ENCODE data around the gene MSMP. TPM values are rescaled to one million over a fixed set of nuclear protein-coding genes. Genes with fewer than 3 reads are reported as not detected.

The MSMP gene
- total RNA-seq, 1 donor from 2014 or later, result not detected

DNA sequence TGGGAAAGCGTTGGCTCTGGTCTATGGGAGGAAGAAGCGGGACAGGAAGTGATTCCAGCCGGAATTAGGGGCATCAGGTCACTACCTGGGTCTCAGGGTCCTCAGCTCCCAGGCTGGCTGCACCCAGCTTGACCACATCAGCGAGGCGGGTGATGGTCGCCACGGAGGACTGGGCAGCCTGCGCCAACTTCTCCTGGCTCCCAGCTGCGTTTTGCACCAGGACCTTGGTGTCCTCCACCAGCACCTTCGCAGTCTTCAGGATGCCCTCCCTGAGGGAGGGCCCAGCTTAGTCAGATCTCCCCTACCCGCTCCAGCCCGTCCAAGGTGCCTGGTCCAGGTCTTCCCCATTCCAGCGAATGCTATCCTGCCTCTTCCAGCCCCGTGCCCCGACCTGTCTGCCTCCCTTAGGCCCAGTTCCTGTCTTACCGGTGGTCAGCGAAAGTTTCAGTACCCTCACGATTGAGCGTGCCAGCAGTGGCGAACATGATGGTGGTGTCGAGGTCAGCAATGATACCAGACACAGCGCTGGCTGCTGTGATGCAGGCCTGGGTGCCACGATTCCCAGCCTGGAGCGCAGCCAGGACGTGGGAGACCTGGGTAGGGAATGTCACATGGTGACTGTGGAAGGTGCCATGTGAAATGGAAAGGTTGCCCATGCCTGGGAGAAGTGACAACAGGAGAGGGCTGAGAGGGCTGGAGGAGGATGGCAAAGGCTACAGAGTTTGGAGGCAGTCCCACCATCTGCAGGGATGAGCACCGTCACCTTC is 50.0 kb downstream of the MSMP start:
- DNase-seq (ENCODE audit: low read depth), result no peak

More for the DNA sequence above, 50.0 kb downstream of the MSMP start:
- Histone ChIP-seq H3K4me3 (ENCODE audit: low read depth, low read length) (no peak overlapping the region), H3K27me3 (ENCODE audit: control insufficient read depth, insufficient read depth, low read length) (no peaks in the 10 kb centered on the region), H3K36me3 (ENCODE audit: control insufficient read depth, insufficient read depth, low read length) (peaks cover 15% of the 10 kb centered on the region)
- TF ChIP-seq, protein P1, sequence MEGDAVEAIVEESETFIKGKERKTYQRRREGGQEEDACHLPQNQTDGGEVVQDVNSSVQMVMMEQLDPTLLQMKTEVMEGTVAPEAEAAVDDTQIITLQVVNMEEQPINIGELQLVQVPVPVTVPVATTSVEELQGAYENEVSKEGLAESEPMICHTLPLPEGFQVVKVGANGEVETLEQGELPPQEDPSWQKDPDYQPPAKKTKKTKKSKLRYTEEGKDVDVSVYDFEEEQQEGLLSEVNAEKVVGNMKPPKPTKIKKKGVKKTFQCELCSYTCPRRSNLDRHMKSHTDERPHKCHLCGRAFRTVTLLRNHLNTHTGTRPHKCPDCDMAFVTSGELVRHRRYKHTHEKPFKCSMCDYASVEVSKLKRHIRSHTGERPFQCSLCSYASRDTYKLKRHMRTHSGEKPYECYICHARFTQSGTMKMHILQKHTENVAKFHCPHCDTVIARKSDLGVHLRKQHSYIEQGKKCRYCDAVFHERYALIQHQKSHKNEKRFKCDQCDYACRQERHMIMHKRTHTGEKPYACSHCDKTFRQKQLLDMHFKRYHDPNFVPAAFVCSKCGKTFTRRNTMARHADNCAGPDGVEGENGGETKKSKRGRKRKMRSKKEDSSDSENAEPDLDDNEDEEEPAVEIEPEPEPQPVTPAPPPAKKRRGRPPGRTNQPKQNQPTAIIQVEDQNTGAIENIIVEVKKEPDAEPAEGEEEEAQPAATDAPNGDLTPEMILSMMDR (IDR thresholded peaks at IDR 0.05; ENCODE audit: insufficient read depth, low read length, poor library complexity, severe bottlenecking), result no peak

Other genes with a start within 250 kb of the MSMP start
- 24.5 and 26.9 TPM in 2 replicates for gene TESK1, start 149.0 kb downstream of the MSMP start, total RNA-seq
- 1.7 and 2.7 TPM in 2 replicates for gene CD72, start 135.9 kb downstream of the MSMP start, total RNA-seq
- not detected in 2 replicates for gene SIT1, start 103.3 kb downstream of the MSMP start, total RNA-seq
- gene RMRP, start 96.3 kb downstream of the MSMP start, total RNA-seq, result 1,522 and 7,636 TPM in 2 replicates
- 14.0 and 21.1 TPM in 2 replicates for gene CCDC107, start 96.0 kb downstream of the MSMP start, total RNA-seq
- 0.62 and 1.2 TPM in 2 replicates for gene ARHGEF39, start 89.1 kb downstream of the MSMP start, total RNA-seq
- 0.04 and 0.27 TPM in 2 replicates for gene CA9, start 80.3 kb downstream of the MSMP start, total RNA-seq
- gene TPM2, start 64.4 kb downstream of the MSMP start, total RNA-seq, result 68.9 and 77.1 TPM in 2 replicates
- 245 and 268 TPM in 2 replicates for gene TLN1, start 22.1 kb downstream of the MSMP start, total RNA-seq
- gene CREB3, start 21.6 kb downstream of the MSMP start, total RNA-seq, result 73.9 and 87.5 TPM in 2 replicates
- gene GBA2, start 5.0 kb downstream of the MSMP start, total RNA-seq, result 53.7 and 57.0 TPM in 2 replicates
- 21.5 and 24.4 TPM in 2 replicates for gene RGP1, start 5.0 kb downstream of the MSMP start, total RNA-seq
- gene NPR2, start 37.3 kb upstream of the MSMP start, total RNA-seq, result 35.9 and 39.8 TPM in 2 replicates
- not detected in 2 replicates for gene SPAG8, start 58.0 kb upstream of the MSMP start, total RNA-seq
- 46.1 and 54.9 TPM in 2 replicates for gene HINT2, start 60.8 kb upstream of the MSMP start, total RNA-seq
- not detected in 2 replicates for gene FAM221B, start 74.5 kb upstream of the MSMP start, total RNA-seq
- 5.9 and 11.5 TPM in 2 replicates for gene TMEM8B, start 75.0 kb upstream of the MSMP start, total RNA-seq
- not detected in 2 replicates for gene OR13J1, start 116.1 kb upstream of the MSMP start, total RNA-seq
- 0.58 TPM in 1 of 2 replicates, not detected in the other for gene HRCT1, start 151.9 kb upstream of the MSMP start, total RNA-seq
- not detected in 2 replicates for gene SPAAR, start 155.2 kb upstream of the MSMP start, total RNA-seq
- not detected in 2 replicates for gene OR2S2, start 203.9 kb upstream of the MSMP start, total RNA-seq